Spleen (tissue), 7 donors: ENCODE data around the gene ADGB.

Source experiments
- CTCF ChIP-seq, 11 experiments: fragments of 200-600 bp in 7 of 11; fragments of 450-650 bp in 4 of 11; sonication (generic) in 4 of 11; IDR thresholded peaks in 8 of 11; conservative IDR thresholded peaks in 3 of 11; 1 replicate in 7 of 11; 2 replicates in 4 of 11; pipeline versions ENCODE4 v1.4.0 to v1.8.0; 2016 to 2021; ENCODE audit warnings: antibody characterized with exemption in 11 of 11, inconsistent platforms in 4 of 11, mild to moderate bottlenecking in 1 of 11
- POLR2A ChIP-seq, 3 donors: fragments of 450-650 bp; IDR thresholded peaks; one replicate each; pipeline ENCODE4 v1.5.1; 2017; ENCODE audit warnings: antibody characterized with exemption in 3 of 3, mild to moderate bottlenecking in 1 of 3
- POLR2AphosphoS5 ChIP-seq, 3 donors: sonication (generic); formaldehyde crosslinking; IDR thresholded peaks; one replicate each; pipeline ENCODE4 v1.5.1; 2017; ENCODE audit warnings: antibody characterized with exemption in 3 of 3
- donor health status: DM: no; HTN: no; CAD: no; lungs with moderate emphysema.
- donor health status: DM: no; HTN: no; CAD: no.
- donor health status: DM: no; HTN: no; CAD: no.

DNA sequence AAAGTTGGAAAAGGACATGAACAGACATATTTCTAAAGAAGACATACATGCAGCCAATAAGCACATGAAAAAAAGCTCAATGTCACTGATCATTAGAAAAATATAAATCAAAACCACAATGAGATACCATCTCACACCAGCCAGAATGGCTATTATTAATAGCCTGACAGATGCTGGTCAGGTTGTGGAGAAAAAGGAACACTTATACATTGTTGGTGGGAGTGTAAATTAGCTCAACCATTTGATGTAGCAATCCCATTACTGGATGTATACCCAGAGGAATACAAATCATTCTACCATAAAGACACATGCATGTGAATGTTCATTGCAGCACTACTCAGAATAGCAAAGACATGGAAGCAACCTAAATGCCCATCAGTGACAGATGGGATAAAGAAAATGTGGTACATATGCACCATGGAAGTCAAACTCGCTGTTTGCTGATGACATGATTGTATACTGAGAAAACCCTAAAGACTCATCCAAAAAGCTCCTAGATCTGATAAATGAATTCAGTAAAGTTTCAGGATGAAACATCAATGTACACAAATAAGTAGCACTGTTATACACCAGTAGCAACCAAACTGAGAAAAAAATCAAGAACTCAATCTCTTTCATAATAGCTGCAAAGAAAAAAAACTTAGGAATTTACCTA, 196.8 kb downstream of the ADGB start:
- TF ChIP-seq CTCF (IDR thresholded peaks at IDR 0.05 in 8 of 11, conservative IDR thresholded peaks at IDR 0.05 in 3 of 11) (no peak), POLR2A (IDR thresholded peaks at IDR 0.05) (no peak), POLR2AphosphoS5 (IDR thresholded peaks at IDR 0.05) (no peak)
